GM21723 (cell line): ENCODE results near the gene CBARP.
A peak's percentile ranks its signal among the peaks of the same experiment; 100 is the strongest.
"Not testable (repeated sequence)": the region's sequence is repeated elsewhere in the genome, so short reads cannot be mapped to it uniquely, and the experiment has no call there.

ENCODE experiments used
- ATAC-seq: cut with Tn5 transposase; IDR thresholded peaks from one replicate; pipeline ENCODE4 v1.9.1; 2021; ENCODE audit warnings: mild to moderate bottlenecking, moderate library complexity; ENCODE audit not compliant: unreplicated experiment

Gene CBARP

DNA sequence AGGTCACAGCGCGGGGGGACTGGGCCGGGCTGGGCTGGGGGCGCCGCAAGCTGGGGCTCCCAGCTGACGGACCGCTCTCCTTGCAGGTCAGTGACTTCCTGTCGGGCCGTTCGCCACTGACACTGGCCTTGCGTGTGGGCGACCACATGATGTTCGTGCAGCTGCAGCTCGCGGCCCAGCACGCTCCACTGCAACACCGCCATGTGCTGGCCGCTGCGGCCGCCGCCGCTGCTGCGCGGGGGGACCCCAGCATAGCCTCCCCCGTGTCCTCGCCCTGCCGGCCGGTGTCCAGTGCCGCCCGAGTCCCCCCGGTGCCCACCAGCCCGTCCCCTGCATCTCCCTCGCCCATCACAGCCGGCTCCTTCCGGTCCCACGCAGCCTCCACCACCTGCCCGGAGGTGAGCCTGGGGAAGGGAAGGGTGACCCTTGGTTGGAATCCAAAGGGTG lies 16.3 kb upstream of the CBARP start:
- no peak for ATAC-seq

DNA sequence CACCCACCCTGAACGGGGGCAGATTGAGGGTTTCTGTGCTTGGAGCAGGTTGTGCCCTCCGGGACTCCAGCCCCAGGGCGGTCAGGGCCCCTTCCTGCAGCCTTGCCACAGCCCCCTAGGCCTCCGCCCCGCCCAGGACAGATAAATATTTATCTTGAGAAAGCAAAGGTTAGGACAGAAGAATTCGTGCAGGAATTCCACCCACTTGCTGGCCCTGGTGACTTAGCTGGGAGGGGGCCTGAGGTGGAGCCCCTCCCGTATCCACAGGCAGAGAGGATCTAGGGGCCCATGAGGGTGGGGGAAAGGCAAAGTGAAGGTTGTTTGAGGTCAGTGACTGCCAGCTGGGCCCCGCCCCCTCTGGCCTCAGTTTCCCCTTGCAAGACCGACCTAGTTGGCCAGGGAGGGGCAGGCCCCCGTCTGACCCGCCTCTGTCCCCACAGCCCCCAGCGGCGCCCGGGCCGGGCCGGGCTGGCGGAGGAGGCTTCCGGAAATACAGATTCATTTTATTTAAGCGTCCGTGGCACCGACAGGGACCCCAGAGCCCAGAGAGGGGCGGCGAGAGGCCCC lies 15.8 kb upstream of the CBARP start:
- no peak for ATAC-seq

DNA sequence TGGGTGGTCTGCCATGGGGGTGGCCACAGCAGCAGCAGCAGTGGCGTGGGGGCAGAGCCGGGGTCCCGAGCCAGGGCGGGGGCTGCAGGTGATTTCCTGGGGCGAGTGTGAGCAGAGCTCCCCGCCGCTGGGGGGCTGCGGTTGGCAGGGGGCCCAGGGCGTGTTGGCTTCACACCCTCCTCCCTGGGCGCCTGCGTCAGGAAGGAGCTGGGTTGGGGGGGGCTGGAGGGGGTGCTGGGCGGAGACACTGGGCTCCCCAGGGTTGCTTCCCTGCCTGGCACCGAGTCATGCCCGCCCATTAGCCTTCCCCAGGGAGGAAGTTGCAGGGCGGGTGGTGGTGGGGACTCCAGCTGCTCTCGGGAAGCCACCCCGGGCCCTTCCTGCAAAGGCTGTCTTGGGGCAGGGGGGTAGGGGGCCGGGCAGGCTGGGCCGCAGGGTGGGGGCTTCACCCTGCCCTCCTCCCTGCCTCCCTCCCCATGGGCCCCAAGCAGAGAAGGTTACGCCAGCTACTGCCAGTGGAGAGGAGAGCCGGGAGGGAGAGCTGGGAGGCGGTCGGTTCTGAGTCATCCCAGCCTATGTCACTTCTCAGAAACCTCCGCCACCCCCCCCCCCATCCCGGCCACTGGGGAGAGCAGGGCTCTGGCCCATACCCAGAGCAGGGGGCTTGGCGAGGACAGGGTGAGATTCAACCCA lies 15.2 kb upstream of the CBARP start:
- ATAC-seq: no peak

DNA sequence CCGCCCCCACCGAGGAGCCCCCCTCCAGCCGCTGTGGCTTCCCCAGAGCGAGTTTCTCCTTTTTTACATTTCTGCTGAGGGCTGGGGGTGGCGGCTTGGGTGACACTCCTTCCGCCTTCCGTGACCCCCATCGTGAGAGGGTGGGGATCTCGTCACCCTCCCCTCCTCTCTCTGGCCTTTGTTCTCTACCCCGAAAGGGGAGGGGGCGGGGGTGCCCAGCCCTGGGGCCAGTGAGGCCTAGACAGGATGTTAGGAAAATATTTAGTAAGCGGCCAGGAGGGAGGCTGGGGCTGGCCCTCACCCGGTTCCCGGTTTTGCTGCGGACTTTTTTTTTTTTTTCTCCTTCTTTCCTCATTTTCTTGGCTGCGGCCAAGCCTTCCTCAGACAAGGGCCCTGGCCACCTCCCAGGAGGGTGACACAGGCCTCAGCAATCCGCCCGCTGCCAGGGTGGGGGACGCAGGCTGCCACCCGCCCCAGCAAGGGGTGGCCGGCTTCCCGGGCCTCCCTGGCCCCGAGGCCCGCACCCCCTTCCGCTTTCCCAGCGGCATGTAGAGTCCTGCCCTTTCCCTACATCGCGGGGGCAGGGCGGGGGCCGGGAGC lies 14.5 kb upstream of the CBARP start:
- ATAC-seq: no peak

DNA sequence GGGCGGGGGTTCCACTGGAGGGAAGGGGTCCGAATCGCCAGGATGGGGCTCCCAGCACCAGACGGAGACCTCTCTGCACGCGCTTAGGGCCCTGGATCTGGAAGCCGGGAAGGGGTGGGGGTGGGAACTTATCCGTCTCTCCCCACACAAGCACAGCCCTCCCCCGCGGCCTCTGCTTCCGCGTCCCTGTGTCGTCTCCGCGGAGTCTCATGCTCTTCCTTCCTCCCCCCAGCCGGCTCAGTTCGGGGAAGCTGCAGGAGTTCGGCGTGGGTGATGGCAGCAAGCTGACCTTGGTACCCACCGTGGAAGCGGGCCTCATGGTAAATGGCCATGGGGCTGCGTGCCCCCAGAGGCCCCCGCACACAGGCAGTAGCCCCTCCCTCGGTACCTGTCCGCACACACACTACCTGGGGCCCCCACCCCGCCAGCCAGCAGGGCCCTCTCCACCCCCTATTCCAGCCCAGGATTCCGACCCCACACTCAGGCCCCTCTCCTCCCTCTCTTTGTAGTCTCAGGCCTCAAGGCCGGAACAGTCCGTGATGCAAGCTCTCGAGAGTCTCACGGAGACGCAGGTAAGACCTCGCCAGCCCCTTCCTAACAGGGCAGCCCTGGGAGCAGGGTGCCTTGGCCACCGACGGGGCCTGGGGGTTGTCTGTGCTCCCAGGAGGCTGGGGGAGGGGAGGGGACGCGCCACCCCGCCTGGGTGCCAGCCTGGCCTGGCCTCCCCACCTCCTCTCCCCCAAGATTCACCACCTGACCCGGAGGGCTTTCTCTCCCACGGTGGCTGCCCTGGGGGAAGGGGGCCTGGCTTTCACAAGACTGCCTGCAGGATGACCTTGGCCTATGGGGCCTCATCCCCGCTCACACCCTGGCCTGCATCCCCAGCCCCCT lies 13.8 kb upstream of the CBARP start:
- no peak for ATAC-seq

DNA sequence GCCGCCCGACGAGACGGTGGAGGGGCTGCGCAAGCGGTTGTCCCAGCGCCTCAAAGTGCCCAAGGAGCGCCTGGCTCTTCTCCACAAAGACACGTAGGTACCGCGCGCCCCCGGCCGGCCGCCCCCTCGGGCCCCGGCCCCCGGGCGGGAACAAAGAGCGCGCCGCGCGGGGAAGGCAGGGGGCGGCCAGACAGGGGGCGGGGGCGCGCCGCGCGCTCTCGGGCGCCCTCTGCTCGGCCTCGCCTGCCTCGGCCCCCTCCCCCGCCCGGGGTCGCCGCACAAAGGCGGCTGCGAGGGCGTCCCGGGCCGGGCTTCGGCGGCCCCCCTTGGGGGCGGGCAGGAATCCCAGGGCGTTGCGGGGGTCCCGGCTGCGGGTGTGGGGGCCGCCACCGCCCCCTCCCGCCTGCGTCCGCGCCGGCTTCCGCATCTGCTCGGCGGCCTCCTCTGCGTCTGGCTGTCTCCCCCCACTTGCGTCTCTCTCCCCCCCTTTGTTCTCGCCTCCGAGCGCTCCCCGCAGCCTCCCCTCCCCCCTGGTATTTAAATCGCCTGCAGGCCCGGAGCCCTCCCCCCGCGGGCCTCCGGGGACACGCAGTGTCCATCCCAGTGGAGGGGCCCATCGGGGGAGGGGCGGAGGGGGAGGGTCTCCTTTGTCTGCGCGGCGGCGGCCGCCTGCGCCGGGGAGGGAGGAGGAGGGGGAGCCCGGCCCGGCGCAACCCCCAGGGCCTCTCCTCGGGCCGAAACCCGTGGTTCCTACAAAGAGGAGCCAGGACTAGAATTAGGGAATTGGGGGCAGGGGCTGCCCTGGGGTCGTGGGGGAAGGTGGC lies 12.8 kb upstream of the CBARP start:
- ATAC-seq: no peak

DNA sequence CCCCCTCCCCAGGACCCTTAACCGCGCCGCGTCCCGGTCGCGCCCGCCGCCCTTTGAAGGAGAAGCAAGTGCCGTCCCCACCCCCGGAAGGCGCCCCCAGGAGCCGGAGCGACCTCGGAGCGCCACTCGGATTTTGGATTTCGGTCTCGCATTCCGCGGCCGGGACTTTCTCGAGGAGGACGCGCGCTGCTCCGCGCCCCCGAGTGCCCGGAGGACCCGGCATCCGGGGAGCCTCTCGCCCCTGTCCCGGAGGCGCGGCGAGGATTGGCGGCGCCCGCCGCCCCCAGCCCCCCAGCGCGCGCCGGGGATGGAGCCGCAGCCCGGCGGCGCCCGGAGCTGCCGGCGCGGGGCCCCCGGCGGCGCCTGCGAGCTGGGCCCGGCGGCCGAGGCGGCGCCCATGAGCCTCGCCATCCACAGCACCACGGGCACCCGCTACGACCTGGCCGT lies 12.2 kb upstream of the CBARP start:
- no peak for ATAC-seq

DNA sequence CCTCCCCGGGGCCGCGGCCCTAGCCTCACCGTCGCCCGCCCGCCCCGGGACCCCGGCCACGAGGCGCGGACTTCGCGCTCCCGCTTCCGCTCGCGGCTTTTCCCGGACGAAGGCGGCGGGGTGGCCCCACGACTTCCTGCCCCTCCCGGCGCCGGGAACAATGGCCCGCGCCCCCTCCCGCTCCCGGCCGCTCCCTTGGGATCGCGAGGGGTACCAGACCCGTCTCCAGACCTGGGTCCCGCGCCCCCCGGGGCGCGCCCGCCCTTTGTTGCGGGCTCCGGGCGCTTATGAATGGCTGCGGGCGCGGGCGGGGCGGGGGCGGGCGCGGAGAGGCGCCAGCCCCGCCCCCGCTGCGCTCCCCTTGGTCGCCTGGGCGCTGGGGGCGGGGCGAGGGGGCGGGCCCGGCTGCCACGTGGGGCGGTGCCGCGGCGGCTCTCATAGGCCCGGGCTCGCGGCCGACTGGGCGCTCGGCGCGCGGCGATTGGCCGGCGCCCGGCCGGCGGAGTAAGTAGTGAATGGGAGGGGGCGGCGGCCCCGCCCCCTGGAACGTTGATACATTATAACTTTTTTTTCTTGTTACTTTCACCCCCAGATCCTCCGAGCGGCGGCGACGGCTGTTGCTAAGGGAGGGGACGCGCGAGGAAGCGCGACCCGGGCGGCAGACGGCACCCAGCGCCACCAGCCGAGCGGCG lies 11.6 kb upstream of the CBARP start:
- peak; percentile 39 for ATAC-seq

DNA sequence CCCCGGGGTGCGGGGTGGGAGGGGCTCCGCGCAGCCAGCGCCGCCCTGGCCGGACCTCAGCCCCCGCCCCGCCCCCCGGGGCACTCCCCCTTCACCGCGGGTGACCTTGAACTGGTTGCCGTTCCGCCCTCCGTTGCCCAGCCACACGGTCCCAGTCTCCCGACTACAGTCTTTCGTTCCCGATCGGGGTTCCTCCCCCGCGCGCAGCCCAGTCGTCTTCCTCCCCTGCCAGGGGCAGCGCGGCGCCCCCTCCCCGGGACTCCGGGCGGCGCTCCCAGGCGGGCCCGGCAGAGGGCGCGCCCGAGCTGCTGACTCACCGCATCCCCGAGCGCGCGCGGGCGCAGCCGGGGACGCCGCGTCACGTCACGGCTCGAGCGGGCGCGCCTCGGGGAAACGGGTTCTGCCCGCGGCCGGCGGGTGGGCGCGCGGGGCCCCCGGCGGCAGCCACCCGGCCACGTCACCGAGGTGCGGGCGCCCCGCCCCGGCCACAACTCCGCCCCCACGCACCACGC lies 11.0 kb upstream of the CBARP start:
- peak; percentile 25 for ATAC-seq

DNA sequence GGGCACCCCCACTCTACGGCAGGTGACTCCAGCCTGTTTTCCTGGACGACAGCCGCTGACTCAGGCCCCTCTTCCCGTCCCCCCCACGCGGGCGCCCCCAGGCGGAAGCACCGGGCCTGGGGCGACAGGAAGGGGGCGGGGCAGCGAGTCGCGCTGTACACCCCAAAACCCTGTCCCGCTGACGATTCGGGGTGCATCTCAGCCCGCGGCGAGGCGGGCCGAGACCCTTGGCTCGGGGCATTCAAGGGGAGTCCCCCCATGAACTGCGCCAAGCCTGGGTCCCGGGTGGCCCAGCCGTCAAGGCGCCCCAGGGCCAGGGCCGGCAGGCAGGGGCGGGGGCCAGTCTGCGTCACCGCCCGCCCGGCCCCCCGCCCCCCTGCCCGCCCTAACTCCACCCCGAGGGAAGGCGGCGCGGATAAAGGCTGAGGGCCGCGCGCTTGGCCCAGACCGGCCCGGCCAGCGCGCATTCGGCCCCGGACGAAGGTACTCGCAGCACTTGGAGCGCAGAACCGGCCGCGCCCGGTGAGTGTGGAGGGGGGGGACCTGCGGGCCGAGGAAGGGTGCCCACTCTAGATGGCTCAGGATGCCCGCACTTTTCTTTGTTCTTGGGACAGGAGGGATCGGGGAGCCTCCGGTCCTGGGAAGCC lies 10.5 kb upstream of the CBARP start, which contains the start of gene MIDN:
TSS of gene MIDN (plus strand) at position 445 of the 647 bp plus-strand sequence. CDS start 1,714 bp downstream, outside the sequence.
- ATAC-seq: peak; percentile 13

DNA sequence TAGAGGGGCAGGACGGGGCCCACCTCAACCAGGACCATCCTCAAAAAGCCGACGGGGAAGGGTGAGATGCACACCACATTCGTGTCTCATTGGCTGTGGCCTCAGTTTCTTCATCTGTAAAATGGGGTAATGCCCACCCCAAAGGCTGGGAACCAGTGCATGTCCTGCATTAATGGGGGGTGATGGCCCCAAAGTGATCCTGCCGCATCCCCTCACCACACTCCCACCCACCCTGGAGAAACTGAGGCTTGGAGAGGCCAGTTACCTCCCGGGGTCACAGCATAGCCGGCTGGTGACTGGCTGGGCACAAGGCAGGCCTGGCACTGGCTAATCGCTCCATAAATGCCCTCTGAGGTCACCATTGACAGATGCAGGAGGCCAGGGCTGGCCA lies 9.9 kb upstream of the CBARP start:
- no peak for ATAC-seq

DNA sequence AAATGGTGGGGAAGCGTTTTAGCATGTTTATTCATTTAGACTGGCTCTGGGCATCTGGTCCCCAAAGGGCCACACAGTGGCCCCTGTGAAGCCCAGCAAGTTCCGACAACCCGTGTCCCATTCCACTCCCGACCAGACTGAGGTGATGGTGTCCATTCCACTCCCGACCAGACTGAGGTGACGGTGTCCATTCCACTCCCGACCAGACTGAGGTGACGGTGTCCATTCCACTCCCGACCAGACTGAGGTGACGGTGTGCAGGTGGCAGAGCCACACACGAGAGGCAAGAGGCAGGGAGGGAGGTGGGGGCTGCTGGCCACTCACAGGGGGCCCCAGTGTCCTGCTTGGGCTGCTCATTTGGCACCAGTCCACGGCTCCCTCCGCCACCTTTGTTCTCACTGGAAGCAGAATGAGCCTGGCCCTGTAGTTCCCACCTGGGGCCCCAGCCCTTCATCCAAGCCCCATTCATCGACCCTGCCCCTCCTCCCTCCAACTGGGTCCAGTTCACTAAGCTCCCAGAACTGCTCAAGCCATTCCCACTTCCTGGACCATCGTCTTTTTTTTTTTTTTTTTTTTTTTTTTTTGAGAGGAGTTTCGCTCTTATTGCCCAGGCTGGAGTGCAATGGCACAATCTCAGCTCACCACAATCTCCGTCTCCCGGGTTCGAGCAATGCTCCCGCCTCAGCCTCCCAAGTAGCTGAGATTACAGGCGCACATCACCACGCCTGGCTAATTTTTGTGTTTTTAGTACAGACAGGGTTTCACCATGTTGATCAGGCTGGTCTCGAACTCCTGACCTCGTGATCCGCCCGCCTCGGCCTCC lies 8.7 kb upstream of the CBARP start:
- ATAC-seq: not testable (repeated sequence)

DNA sequence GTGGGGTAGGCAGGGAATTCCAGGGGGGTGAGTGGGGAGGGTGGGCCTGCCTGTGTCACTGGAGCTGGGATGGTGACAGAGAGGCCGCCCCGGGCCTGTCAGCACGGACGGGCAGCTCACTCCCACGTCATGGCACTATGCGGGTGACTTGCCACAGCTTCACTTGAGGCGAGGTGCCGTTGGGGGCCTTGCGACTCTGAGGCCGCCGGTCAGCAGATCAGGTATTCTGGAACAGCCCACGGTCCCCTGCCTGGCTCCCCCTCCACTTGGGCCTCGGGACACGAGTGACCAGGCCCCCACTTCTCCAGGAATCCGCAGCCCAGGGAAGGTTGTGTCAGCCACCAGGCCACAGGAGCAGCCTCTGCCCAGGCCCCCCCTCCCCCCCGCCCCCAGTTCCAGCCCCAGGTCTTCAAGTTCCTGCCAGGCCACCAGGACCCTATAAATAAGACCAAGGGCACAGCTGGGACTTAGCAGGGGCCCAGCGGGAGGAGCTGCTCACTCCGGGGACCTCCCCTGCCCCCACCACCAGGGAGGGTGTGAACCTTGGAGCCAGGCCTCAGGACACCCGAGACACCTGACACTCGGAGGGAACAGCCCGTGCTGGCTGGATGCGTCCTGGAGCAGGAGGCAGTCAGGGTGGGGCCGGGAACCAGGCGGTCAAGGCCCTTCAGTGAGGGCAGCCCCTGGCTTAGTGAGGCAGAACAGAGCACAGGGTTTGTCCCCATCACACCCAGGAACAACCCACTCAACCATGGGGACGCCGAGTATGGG lies 7.9 kb upstream of the CBARP start:
- no peak for ATAC-seq

DNA sequence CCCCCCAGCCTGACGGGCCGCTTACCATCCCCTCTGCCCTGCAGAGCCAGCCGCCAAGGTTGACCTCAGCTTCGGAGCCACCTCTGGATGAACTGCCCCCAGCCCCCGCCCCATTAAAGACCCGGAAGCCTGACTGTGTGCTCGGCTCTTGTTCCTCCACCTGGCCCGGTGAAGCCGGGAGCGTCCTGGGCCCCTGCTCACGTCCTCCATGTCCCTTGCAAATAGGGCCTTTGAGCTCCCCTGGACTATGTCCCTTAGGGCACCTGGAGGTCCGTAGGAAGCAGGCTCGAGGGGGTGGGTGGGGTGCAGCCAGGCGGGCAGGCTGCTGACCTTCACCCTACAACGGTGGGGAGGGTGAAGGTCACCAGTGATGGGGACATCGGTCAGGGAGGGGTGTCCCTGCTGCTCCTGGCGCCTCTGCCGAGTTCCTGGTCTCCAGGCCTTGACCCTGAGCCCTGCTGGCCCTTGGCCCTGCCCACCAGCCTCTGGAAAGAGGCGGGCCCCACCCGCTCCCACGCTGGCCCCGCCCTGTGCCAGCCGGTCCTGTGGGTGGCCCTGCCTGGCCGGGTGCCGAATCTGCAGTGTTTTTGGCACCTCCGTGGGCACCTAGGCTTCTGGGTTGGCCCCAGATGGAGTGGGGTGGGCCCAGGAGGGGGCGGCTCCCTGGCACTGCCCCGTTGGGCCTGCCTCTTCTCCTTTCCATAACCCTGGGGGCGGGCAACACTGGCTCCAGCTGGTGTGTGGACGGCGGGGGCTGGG lies 7.1 kb upstream of the CBARP start:
- no peak for ATAC-seq

DNA sequence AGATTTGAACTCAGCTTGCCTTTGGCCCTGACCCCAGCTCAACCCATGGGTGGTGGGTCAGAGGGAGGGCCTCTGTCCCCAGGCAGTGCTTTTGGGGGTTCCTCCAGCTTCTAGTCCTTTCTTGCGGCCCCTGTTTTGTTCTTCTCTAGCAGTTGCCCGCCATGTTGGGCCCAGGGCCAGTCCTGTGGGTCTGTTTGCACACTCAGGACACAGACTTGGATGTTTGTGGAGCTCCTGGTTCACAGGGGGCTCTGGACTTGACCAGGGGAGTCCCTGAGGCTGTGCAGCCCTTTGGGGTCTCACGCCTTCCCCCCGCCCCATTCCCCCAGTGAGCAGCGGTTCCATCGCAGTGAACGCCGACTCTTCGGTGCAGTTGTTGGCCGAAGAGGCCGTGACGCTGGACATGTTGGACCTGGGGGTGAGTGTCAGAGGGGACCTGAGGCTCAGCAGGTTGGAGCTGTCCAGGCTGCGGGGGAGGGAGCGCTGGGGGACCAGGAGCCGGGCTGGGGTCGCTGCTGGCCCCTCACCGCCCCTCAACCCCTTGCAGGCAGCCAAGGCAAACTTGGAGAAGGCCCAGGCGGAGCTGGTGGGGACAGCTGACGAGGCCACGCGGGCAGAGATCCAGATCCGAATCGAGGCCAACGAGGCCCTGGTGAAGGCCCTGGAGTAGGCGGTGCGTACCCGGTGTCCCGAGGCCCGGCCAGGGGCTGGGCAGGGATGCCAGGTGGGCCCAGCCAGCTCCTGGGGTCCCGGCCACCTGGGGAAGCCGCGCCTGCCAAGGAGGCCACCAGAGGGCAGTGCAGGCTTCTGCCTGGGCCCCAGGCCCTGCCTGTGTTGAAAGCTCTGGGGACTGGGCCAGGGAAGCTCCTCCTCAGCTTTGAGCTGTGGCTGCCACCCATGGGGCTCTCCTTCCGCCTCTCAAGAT lies 6.2 kb upstream of the CBARP start:
- no peak for ATAC-seq
